VCaP (cell line): ENCODE data around the gene FHOD3.

Source experiments
- H3K27ac ChIP-seq: fragments of 450-650 bp; 2 replicates; pipeline ENCODE4 v1.5.1; 2017
- CTCF ChIP-seq: fragments of 450-650 bp; conservative IDR thresholded peaks from 2 replicates; pipeline ENCODE4 v1.5.1; 2017; ENCODE audit warnings: mild to moderate bottlenecking, moderate library complexity

The FHOD3 gene

DNA sequence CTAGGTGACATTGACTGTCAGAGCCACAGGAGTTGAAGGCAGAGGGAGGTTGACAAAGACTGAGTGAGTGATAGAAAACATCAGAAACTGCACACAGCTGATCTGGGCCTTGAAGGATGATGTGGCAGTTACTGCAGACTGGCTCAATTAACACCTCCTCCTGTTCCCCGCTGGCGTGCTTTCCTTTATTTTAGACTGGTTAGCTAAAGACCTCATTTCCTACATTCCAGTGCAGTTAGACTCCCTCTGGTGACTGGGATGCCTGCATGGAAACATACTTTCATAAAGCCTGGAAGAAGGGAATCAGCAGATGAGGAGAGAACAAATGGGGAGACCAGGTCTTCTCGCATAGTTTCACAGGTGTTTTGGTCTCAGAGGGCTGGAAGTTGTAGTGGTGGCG is 524.2 kb downstream of the FHOD3 start:
- H3K27ac ChIP-seq: no peak overlapping the region
- TF ChIP-seq CTCF: no peak

DNA sequence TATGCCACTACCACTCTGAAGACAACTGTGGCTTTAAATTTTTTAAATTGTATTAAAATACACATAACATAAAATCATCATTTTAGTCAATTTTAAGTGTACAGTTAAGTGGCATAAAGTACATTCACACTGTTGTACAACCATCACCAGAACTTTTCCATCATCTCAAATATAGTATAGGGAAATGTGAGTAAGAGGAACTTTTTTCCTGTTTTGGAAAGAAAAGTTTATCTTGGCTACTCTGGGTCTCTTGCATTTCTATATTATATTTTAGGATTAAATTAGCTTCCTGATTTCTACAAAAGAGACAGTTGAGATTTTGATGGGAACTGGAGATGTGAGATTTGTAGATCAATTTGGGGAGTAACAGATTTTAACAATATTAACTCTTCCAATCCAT is 528.0 kb downstream of the FHOD3 start:
- H3K27ac ChIP-seq: no peak overlapping the region
- TF ChIP-seq CTCF: no peak

DNA sequence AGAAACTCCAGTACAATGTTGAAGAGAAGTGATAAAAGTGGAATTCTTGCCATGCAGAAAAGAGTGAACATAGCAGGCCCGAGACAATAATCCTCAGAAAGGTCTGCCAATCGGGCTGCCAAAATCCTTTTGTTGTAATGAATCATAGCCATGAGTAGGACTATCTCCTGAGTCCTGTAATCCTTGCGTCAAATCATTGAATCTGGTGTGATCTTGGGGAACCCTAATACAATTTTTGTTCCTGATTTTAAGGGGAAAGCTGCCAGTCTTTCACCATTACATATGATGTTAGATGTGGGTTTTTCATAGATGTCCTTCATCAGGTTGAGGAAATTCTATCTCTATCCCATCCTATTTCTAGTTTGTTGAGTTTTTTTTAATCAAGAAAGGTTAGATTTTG is 529.0 kb downstream of the FHOD3 start:
- no peak for TF ChIP-seq CTCF
- H3K27ac ChIP-seq: no peak overlapping the region

DNA sequence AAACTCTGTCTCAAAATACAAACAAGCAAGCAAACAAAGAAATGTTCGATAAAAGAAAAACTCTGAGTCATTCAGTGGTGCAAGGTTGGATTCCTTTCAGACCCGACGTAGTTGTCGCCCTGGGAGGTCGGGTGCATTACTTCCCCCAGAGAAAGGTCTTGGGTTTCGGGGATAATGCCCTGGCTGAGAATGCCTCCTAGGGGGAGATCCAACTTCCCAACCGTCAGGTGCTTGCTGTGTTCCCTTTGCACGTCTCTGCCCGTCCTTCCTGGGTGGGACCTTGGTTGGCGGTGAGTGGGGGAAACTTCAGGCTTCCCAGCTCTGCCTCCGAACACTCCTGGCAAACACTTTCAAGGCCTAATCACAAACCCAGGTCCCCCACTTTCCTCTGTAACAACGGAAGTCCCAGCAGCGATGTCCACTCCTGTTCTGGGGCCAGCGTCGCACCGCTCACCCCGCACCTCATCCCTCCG is 530.7 kb downstream of the FHOD3 start:
- H3K27ac ChIP-seq: peak overlapping the region; percentile 85
- no peak for TF ChIP-seq CTCF

DNA sequence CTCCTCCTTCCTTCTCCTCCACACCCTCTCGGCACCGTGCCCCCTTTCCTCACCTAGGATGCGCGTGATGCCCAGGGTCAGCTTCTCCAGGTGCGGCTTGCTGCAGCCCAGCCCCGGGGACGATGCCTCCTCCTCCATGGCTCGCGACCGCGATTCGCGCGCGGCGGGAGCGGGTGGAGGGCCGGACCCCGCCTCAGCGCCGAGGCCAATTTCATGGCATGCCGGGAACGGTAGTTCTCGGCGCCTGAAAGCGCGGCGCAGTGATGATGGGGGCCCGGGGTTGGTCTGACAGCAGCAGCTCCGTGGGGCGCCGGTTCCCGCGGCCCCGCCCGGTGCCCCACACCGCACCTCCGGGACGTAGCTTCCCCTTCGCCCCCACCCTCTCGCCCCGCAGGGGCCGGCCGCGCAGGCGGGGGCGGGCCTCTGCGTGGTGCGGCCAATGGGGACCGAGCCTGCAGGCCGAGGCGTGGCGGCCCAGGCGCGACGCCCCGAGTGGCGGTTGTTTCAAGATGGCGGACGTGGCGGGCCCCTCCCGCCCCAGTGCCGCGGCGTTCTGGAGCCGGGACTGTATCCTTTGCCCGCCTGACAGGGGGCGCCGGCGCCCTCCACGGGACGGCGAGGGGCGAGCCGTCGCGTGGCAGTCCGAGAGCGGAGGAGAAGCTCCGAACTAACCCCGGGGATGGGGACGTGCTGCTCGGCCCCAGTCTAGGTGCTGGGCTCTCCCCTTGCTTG is 531.3 kb downstream of the FHOD3 start, which contains the start of the genes KIAA1328 and TPGS2:
KIAA1328 (plus strand) TSS at position 498 of the 732 bp plus-strand sequence; CDS start at position 510, 12 bp downstream.
TPGS2 (minus strand) TSS at position 373 of the 732 bp plus-strand sequence; CDS start at position 138, 235 bp downstream.
- peak; percentile 67 for TF ChIP-seq CTCF
- peak within 1 kb of the TSS; percentile 85 for H3K27ac ChIP-seq
